ENCODE results near the gene SF3B2.
"Not testable (repeated sequence)": the region's sequence is repeated elsewhere in the genome, so short reads cannot be mapped to it uniquely, and the experiment has no call there.

The SF3B2 gene

DNA sequence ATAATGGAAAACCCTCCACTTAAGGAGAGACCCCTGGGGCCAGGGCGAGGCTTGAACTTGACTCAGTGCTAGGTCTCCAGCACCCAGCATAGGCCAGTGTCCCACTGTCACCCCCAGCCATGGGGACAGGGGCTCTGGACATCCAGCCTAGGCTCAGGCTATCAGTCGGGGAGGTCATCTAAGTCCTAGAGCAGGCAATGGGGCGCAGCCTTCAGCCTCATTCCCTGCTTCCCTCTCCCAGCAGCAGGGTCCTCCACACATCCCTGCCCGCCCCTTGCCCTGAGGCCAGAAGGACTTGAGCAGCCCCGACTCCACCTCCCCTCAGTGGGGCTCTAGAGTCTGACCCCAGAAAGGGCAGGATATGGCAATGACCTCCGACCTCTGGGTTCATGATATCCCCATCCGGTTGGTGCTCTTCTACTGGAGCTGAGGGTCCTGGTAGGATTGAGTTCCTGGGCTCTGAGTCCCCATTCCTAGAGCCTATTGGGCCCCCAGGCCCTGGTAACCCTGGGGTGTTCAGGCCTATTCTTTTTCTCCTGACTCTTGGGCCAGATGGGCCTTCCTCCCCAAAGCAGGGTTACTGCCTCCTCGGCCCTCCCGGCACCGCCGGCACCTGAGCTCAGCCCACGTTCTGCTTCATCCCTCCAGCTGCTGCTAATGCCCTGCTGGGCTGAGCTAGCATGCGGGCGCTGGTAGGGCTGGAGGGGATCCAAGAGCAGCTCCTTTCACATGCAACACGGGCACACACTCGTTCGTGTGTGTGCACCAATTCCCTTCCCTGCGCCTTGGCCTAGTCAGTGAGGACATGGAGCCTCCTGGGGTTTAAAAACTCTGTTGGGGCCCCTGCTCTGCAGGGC, 36.0 kb upstream of the SF3B2 start:
- DNase-seq (ENCODE audit: low read depth), result no peak

DNA sequence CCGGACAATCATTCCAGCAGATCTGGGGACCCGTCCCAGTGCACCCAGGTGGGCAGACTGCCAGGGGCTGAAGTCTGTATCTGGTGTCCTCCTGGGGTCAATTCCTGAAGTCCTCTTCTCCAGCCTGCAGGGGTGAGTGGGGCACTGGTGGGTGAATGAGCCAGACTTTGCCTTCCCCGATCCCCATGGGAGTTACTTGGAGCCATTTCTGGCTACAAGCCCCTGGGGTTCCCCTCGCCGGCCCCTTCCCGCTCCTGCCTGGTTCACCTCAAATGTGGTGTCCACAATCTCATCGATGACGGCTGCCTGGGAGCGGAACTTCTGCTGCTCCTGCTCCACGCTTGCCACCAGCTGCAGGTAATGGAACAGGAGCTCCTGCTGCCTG, 35.4 kb upstream of the SF3B2 start:
- no peak for DNase-seq (ENCODE audit: low read depth)

DNA sequence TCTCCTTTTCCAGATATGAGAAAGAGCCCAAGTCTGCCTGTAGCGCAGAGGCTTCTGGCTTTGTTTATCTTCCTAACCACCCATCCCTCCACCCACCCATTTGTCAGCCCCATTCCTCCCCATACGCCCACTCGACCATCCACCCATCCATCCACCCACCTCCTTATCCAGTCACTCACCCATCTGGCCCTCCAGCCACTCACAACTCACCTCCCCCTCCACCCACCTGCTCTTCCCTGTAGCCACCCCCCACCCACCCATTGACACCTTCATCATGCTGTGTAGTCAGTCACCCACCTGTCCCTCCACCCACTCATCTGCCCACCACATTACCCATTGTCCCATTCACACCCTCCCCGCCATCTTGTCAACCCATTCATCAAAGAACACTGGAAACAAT, 34.8 kb upstream of the SF3B2 start:
- no peak for DNase-seq (ENCODE audit: low read depth)

DNA sequence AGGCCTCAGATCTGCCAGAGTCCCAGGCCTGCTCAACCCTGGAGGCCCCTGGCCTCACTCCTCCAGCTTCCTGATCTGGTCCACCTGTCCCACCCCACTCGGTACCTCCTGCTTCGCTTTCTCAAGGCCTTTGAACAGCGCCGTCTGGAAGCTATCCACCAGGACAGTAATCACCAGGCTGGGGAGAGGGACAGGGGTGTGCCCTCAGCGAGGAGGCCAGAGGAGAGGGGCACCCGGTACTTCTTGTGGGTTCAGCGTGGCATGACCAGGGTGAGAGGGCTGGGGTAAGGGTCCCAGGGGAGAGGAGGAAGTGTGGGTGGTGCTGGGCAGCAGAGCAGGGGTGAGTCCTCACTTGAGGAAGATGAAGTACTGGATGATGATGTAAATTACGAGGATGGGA, 32.0 kb upstream of the SF3B2 start:
- DNase-seq (ENCODE audit: low read depth), result no peak

DNA sequence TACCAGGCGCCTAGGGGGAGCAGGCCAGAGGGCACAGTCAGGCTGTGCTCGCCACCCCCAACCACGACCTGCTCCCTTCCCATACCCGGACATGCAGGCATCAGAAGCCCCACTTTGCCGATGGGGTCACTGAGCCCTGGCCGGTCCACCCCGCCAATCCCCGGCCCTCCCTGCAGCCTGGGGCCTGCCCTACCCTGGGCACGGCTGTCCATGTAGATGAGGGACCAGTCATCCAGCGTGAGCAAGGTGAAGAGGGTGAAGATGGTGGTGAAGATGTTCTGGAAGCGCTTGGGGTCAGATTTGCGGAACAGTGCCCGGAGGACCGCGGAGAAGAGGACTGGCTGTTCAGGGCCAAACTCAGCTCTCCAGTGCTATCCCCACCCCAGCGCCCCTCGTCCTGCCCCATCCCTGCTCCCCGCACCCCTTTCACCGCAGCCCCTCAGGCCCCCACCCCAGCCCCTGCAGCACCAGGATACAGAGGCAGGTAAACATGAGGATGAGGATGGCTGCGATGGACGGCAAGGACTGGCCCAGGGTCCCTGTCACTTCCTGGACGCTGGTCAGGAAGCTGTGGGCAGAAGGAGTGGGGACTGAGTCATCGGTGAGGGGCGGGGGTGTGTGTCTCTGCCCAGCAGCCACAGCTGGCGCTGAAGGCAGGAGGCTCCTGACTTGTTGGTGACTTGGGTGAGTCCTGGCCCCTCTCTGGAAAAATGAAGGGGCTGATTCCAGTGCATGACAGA, 31.4 kb upstream of the SF3B2 start:
- no peak for DNase-seq (ENCODE audit: low read depth)

DNA sequence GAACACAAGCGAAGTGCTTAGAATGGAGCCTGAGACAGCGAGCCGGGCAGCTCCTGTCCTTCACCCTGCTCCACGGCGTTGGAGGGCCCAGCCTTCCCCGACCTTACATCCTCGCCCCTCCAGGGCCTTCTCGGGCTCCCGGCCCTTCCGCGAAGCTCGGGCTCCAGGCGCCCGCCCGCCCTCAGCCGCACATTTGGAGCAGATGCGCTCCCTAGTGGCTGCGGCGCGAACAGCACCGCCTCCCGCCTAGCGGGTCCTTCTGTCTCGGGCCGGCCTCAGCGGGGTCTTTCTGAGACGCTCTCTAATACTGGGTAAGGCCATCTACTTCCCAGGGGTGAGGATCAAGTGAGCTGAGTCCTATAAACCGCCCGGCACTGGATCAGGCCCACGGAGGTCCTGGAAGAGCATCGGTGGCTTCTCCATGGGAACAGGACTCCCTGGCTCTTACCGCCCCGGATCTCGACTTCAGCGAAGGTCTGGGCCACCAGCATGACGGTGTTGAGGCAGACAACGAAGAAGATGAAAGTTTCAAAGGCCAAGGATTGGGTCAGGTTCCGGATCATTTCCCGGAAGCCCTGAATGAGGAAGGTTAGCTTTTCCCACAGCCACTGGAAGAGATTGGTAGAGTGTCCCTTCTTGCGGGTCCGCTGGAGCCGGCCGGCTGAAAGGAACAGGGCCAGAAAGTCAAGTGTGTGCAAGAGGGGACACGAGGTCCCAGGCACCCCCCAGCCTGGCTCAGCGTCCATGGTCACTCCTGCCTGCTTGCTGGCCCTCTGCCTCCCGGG, 29.6 kb upstream of the SF3B2 start:
- DNase-seq (ENCODE audit: low read depth), result peak; percentile 66

DNA sequence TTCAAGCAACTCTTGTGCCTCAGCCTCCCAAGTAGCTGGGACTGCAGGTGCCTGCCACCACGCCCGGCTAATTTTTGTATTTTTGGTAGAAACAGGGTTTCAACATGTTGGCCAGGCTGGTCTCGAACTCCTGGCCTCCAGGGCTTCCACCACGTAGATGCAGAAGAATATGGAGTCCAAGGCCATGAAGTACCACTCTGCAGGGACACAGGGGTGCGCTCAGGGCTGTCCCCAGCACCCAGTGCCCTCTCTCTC, 29.1 kb upstream of the SF3B2 start:
- not testable (repeated sequence) for DNase-seq (ENCODE audit: low read depth)

DNA sequence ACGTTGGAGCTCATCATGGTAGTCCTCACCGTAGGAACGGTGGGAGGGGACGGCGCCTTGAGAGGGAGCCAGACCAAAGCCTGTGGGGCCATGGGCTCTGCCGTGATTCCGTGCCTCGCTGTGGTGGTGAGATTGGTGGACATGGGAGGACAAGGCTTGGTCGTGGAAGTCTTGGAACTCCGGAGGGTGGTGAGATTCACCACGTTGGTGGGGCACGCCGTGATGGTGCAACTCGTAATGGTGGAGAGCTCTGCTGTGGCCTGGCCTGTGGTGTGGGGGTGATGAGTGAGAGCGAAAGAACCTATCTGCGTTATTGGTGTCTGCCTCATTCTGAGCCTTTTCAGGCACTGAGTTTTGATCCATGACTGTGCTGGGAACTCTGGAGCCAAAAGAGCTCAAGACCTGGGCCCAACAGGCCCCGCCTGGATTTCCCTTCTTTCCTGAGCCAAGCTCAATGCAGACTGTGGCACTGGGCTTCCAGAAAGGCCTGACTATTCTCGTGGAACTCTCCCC, 26.1 kb upstream of the SF3B2 start, which contains the start of gene CATSPER1:
CATSPER1 (minus strand) TSS at position 463 of the 513 bp plus-strand sequence; CDS start at position 363, 100 bp downstream.
- no peak for DNase-seq (ENCODE audit: low read depth)

DNA sequence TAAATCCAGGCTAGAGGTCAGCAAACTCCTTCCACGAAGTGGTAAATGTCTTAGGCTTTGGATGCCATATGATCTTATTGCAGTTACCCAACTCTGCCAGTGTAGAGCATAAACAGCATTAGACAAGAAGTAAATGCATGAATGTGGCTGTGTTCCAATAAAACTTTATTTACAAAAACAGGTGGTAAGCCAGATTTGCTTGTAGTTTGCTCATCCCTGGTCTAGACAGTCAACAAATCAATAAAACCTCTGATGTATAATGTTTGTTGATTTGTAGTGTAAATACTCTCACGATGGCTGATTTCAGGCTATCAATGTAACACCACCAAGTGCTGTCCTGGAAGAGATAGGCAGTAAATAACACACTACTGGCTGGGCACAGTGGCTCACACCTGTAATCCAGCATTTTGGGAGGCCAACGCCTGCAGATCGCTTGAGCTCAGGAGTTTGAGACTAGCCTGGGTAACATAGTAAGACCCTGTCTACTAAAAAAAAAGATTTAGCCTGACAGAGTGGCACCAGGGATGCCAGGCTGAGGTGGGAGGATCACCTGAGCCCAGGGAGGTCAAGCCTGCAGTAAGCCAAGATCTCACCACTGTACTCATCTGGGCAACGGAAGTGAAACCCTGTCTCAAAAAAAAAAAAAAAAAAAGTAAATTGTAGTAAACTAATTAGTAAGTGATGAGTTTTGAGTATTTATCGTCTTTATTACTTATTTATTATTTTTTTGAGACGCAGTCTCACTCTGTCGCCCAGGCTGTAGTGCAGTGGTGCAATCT, 19.0 kb upstream of the SF3B2 start:
- no peak for DNase-seq (ENCODE audit: low read depth)

DNA sequence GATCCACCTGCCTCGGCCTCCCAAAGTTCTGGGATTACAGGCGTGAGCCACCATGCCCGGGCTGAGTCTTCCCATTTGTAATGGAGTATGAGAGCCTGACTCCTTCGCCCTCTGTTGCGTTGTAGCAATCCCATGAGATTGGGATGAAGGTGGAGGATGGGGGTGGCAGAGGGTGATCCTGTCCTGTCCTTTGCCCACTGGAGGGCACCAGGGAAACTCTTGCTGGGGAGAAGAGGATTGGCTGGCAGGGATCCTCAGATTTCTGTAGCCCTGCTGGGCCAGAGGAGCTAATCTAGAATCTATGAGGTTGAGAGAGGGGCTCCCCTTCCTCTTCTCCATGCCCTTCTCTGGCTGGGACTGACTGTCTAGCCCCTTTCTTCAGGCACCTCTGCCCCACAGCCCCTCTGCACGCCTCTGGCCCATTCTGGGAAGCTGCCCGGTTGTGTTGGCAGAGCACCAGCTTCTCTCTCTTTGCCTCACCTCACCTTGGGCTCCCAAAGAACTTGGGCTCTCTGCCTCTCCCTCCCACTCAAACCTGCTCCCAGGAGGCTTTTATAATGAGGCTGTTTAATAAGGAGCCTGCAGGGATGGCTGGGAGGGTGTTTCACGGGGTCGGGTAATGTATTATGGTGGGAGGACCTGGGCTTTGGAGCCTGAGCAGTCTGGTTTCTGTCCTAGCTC, 16.4 kb upstream of the SF3B2 start:
- DNase-seq (ENCODE audit: low read depth), result no peak

DNA sequence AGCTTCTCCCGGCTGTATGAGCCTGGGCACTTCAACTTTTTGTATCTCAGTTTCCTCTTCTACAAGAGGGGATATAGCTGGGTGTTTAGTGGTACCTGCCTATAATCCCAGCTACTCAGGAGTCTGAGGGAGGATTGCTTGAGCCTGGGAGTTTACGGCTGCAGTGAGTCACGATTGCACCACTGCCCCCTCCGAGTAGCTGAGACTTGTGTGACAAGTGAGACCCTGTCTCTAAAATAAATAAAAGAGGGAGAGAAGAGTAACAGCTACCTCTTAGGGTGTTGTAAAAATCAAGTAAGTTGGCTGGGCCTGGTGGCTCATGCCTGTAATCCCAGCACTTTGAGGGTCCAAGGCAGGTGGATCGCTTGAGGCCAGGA, 15.8 kb upstream of the SF3B2 start:
- DNase-seq (ENCODE audit: low read depth), result no peak

DNA sequence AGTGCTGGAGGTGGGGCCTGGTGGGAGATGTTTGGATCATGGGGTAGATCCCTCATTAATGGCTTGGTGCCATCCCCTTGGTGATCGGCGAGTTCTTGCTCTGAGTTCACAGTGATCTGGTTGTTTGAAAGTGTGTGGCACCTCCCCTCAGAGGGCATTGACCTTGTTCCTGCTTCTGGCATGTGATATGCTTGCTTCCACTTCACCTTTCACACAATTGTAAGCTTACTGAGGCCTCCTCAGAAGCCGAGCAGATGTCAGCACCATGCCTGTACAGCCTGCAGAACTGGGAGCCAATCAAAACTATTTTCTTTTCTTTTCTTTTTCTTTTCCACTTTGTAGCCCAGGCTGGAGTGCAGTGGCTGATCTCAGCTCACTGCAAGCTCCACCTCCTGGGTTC, 14.8 kb upstream of the SF3B2 start:
- no peak for DNase-seq (ENCODE audit: low read depth)

DNA sequence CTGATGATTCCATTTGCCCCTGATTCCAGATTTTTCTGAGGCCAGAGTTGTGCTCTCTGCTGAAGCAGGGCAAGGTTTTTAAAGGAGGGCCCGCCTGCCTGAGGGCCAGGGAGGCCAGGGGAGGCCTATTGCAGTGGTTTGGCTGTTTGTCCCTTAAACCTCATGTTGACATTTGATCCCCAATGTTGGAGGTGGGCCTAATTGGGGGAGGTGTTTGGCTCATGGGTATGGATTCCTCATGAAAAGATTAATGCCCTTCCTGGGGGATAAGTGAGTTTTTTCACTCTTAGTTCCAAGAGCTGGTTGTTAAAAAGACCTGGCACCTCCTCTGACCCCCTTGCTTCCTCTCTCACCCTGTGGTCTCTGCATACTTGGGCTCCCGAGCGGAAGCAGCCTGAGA, 12.4 kb upstream of the SF3B2 start:
- DNase-seq (ENCODE audit: low read depth), result no peak

DNA sequence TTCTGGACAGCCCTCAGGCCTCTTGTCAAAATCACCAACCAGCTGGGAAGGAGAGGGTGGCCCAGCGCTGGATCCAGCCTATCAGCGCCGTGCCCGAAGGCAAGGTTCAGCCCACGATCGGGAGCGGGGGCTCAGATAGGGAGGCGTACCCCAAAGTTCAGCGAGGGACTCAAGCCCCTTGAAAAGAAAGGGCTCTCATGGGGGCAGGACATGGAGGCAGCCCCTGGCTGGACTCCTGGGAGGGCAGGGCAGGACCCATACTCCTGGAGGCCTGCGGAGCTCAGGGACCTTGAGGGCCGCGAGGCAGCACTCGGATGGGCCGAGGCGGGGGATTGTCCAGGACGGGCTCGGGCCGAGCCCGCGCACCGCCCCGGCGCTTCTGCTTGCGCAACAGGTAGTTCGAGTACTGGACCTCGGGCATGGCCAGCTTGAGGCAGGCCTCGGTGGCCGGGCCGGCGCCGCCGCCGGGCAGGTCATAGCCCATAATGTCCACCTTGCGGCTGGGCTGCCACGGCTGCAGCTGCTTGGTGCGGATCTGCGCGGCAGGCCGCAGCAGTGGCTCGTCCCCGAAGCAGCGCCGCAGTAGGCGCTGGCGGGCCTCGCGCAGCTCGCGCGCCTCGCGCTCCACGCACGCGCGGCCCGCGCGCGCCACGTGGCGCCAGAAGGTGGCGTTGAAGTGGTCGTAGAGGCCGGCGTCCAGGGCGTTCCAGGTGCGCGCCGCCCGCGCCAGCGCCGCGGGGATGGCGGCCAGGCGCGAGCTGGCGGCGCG, 9.8 kb upstream of the SF3B2 start:
- no peak for DNase-seq (ENCODE audit: low read depth)

DNA sequence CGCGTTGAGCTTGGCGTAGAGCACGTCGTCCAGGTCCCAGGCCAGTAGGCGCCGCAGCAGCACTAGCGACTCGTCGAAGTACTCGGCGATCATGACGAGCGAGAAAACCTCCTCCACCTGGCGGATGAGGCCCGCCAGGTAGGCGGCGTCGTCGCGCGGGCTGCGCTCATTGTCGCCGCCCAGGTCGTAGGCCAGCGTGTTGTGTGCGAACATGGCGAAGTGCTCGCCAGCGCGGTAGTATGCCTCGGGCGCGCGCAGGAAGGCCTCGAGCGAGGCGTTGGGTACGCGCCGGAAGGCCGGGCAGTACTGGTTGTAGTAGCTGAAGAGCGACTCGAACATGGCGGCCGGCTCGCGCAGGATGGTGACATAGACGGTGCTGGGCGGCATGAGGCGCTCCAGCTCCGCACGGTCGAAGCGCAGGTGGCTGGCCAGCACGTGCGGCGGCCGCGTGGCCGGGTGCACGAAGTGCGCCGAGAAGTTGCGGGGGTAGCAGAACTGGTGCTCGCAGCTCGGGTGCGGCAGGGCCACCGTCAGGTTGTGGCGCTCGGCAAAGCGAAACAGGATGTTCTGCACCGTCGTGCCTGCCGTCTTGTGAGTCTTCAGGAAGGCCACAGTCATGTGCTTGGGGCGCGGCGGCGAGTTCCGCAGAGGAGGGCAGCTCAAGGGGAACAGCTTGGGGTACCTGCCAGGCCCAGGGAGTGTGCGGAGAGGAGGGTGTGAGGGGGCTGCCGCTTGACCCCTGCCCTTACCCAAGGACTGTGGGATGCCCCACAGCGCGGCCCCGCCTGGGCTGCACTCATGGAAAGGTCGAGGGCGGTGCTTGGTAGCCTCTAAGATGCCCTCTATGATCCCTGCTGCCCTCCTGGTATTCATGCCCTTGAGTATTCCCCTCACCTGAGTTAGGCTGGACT, 8.9 kb upstream of the SF3B2 start:
- no peak for DNase-seq (ENCODE audit: low read depth)

DNA sequence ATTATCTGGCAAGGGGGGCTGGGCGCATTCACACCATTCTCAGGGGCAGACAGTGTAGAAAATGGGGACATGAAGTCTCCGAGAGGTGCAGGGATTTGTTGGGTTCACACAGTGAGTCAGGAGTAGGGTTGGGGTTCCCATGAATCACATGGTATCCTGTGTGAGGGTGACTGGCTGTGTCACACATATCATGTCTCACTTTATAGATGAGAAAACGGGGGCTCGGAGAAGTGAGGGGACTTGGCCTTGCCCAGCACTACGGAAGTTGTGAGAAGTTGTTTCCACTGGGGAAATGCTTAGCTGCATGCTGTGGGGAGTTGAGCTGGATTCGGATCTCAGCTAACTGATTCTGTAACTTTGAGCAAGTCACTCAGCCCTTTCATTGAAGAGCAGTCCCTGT, 7.4 kb upstream of the SF3B2 start:
- DNase-seq (ENCODE audit: low read depth), result no peak

DNA sequence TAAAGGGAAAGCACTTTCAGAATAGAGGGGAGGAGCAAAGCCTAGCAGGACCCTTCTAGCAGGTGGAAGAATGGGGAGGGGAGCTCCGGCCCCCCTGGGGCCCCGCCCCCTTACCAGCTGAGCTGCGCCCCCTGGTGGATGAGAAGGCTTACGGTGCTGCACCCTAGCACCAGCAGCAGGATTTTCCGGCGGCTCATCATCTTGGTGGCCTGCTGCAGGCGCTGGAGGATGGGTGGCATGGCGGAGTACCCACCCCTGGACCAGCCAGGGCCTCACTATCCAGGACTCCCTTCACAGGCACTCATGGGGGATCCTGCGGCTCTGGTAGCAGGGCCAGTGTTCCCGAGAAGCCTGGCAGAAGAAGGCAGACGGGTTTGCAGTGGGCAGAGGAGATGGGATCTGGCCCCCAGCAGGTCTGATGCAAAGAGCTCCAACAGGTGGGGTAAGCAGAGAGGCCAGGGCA, 7.0 kb upstream of the SF3B2 start:
- DNase-seq (ENCODE audit: low read depth), result peak; percentile 72

DNA sequence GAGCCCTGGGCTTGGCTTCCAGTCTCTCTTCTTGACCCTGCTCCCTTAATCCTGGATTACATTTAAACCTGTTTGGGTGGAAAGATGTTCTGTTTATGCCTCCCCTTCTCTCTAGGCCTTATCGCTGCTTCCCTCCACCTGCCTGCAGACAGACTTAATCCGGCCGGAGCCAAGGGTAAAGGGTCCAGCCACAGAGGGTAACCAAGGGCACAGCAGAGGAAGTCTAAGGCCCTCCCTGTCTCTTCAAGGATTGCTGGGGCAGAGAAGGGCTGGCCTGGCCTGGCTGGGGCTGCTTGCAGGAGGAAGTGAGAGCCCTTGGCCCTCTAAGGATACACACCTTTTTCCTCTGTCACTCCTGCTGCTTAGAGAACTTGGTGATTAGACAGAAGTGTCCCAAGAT, 5.3 kb upstream of the SF3B2 start:
- no peak for DNase-seq (ENCODE audit: low read depth)
